Stomach (tissue), 9 donors: ENCODE measurements around the gene XG. TPM values are rescaled to one million over a fixed set of nuclear protein-coding genes. Genes with fewer than 3 reads are reported as not detected.
A peak's percentile ranks its signal among the peaks of the same experiment; 100 is the strongest.
"Not testable (repeated sequence)": the region's sequence is repeated elsewhere in the genome, so short reads cannot be mapped to it uniquely, and the experiment has no call there.

Experiments used
- DNase-seq, 2 donors: peaks; one replicate each; pipeline versions ENCODE4 v3.0.0 to v3.0.0-alpha.2; 2013 to 2019
- H3K27ac ChIP-seq, 5 donors: fragments of 200-600 bp in 4 of 5; sonication (generic) in 4 of 5; one replicate each; pipeline ENCODE4 v1.5.1; 2013 to 2019; ENCODE audit warnings: mild to moderate bottlenecking in 1 of 5, moderate library complexity in 1 of 5
- H3K27me3 ChIP-seq, 3 donors: fragments of 200-600 bp; sonication (generic); one replicate each; pipeline ENCODE4 v1.5.1; 2017 to 2019; ENCODE audit warnings: mixed run types in 1 of 3
- H3K36me3 ChIP-seq, 4 donors: fragments of 200-600 bp; sonication (generic); 1 replicate in 3 of 4; 2 replicates in 1 of 4; pipeline ENCODE4 v1.5.1; 2016 to 2019
- H3K4me1 ChIP-seq, 4 donors: fragments of 200-600 bp; sonication (generic); one replicate each; pipeline ENCODE4 v1.5.1; 2016 to 2019
- H3K4me3 ChIP-seq, 4 donors: fragments of 200-600 bp; sonication (generic) in 3 of 4; one replicate each; pipeline ENCODE4 v1.5.1; 2016 to 2019; ENCODE audit warnings: mild to moderate bottlenecking in 1 of 4
- H3K9me3 ChIP-seq, 4 donors: fragments of 200-600 bp; sonication (generic); one replicate each; pipeline ENCODE4 v1.5.1; 2016 to 2019
- CTCF ChIP-seq, 7 experiments: fragments of 450-650 bp in 4 of 7; fragments of 200-600 bp in 3 of 7; sonication (generic) in 3 of 7; IDR thresholded peaks; one replicate each; pipeline ENCODE4 v1.5.1; 2016 to 2019; ENCODE audit warnings: antibody characterized with exemption in 7 of 7, control low read depth in 2 of 7, mild to moderate bottlenecking in 1 of 7
- EP300 ChIP-seq: sonication (generic); formaldehyde crosslinking; IDR thresholded peaks from one replicate; pipeline ENCODE4 v1.6.1; 2017; ENCODE audit warnings: antibody characterized with exemption
- POLR2A ChIP-seq, 4 donors: fragments of 450-650 bp; IDR thresholded peaks; one replicate each; pipeline ENCODE4 v1.6.1; 2016; ENCODE audit warnings: antibody characterized with exemption in 4 of 4, control low read depth in 2 of 4, mild to moderate bottlenecking in 1 of 4, moderate library complexity in 1 of 4
- POLR2AphosphoS5 ChIP-seq, 3 donors: sonication (generic); formaldehyde crosslinking; IDR thresholded peaks; one replicate each; pipeline ENCODE4 v1.6.1; 2016; ENCODE audit warnings: antibody characterized with exemption in 3 of 3
- WGBS, 5 donors: extraction: QIAGEN DNeasy Blood & Tissue Kit in 3 of 5; methylation state at CpG; one replicate each; pipeline versions ENCODE4 v1.1.5 to v1.1.7; 2013 to 2018; 5-methylcytosine and 5-hydroxymethylcytosine counted together
- intact Hi-C: fragments of 100-400 bp; cut with DNase I; formaldehyde crosslinking; loops from one replicate; pipeline ENCODE4 v1.15.1; 2023; ENCODE audit warnings: low total_unique reads
- polyA plus RNA-seq, 3 donors: library from polyadenylated mRNA; stranded (reverse); fragments of 200-250 nt; gene quantifications; one replicate each; pipeline ENCODE4 v1.2.3, GENCODE V29; 2013
- total RNA-seq, 5 donors: library from RNA; depleted of rRNA; stranded (reverse); fragments of >200 nt; gene quantifications; one replicate each; pipeline versions ENCODE4 v1.1.0 to v1.2.3, GENCODE V29; 2014 to 2016
- donor health status: healthy with polysubstance abuse.
- donor health status: Bipolar disorder and iron deficiency.
- donor health status: healthy.

The XG gene
- total and polyA plus RNA-seq, 8 donors = 0.70 TPM; not detected in 7

- H3K4me1 ChIP-seq = peaks cover 0 to 19% (median 7%) of the 10 kb centered on the region in 4 donors
- DNase-seq = no peak
- no peak overlapping the region for H3K27ac ChIP-seq
- TF ChIP-seq POLR2AphosphoS5 (IDR thresholded peaks at IDR 0.05) = no peak
- TF ChIP-seq POLR2A (IDR thresholded peaks at IDR 0.05) = no peak
- TF ChIP-seq EP300 = no peak
- no peak for TF ChIP-seq CTCF (IDR thresholded peaks at IDR 0.05)
- no peaks in the 10 kb centered on the region for H3K27me3 ChIP-seq
- intact Hi-C loops = no loop called here
- no peaks in the 10 kb centered on the region for H3K36me3 ChIP-seq
- 87 to 100% (median 92%) methylated on average over 1 of the region's 1 CpG for WGBS, 5 donors
- H3K9me3 ChIP-seq = peaks cover 0 to 9% (median 3%) of the 10 kb centered on the region in 4 donors
- no peak overlapping the region for H3K4me3 ChIP-seq
Observed at GRCh38 chrX:2769615-2770014, 17.8 kb downstream of the XG start.

- H3K4me1 ChIP-seq, intact Hi-C loops: not testable (repeated sequence)
- WGBS, 5 donors = 83 to 91% (median 85%) methylated on average over 7 to 9 of the region's 10 CpGs
Observed at GRCh38 chrX:2773166-2774055, 21.6 kb downstream of the XG start.

GRCh38 chrX:2774057-2774456 is 22.2 kb downstream of the XG start:
- 82 to 89% (median 86%) methylated on average over 5 of the region's 5 CpGs for WGBS, 5 donors
- H3K9me3 ChIP-seq = peaks cover 0 to 13% (median 8%) of the 10 kb centered on the region in 4 donors
- intact Hi-C loops = no loop called here
- no peak overlapping the region for H3K4me3 ChIP-seq
- H3K36me3 ChIP-seq = no peaks in the 10 kb centered on the region
- no peaks in the 10 kb centered on the region for H3K4me1 ChIP-seq
- no peak overlapping the region for H3K27ac ChIP-seq
- TF ChIP-seq POLR2A (IDR thresholded peaks at IDR 0.05) = no peak
- TF ChIP-seq CTCF (IDR thresholded peaks at IDR 0.05) = no peak
- TF ChIP-seq POLR2AphosphoS5 (IDR thresholded peaks at IDR 0.05) = no peak
- TF ChIP-seq EP300 = no peak
- DNase-seq = no peak
- H3K27me3 ChIP-seq = no peaks in the 10 kb centered on the region

More at GRCh38 chrX:2773166-2774055, 21.6 kb downstream of the XG start:
- H3K27ac ChIP-seq, DNase-seq, H3K27me3 ChIP-seq, H3K36me3 ChIP-seq, H3K4me3 ChIP-seq: not testable (repeated sequence)
- H3K9me3 ChIP-seq = peaks cover 0 to 13% (median 8%) of the 10 kb centered on the region in 4 donors

GRCh38 chrX:2774776-2775175 is 22.9 kb downstream of the XG start:
- DNase-seq = no peak
- Histone ChIP-seq H3K36me3 (no peaks in the 10 kb centered on the region), H3K9me3 (peaks cover 0 to 13% (median 8%) of the 10 kb centered on the region in 4 donors), H3K4me3 (no peak overlapping the region), H3K27me3 (no peaks in the 10 kb centered on the region), H3K27ac (no peak overlapping the region), H3K4me1 (no peaks in the 10 kb centered on the region)
- no peak for TF ChIP-seq CTCF (IDR thresholded peaks at IDR 0.05)
- TF ChIP-seq POLR2AphosphoS5 (IDR thresholded peaks at IDR 0.05) = no peak
- no peak for TF ChIP-seq EP300
- no peak for TF ChIP-seq POLR2A (IDR thresholded peaks at IDR 0.05)
- 91 to 99% (median 98%) methylated on average over 3 of the region's 3 CpGs for WGBS, 5 donors
- intact Hi-C loops = no loop called here

- peak overlapping the region in 3 of 5 donors; percentile 14 to 55 (median 44) for H3K27ac ChIP-seq
- H3K36me3 ChIP-seq, H3K9me3 ChIP-seq, intact Hi-C loops, H3K4me3 ChIP-seq, H3K27me3 ChIP-seq, H3K4me1 ChIP-seq: not testable (repeated sequence)
- DNase-seq = peak in 1 of 2 donors; percentile 63
- 37 to 58% (median 46%) methylated on average over 12 of the region's 12 CpGs for WGBS, 5 donors
Observed at GRCh38 chrX:2780472-2781225, 28.8 kb downstream of the XG start.
